Measurements from ENCODE around the gene ID3.

DNA sequence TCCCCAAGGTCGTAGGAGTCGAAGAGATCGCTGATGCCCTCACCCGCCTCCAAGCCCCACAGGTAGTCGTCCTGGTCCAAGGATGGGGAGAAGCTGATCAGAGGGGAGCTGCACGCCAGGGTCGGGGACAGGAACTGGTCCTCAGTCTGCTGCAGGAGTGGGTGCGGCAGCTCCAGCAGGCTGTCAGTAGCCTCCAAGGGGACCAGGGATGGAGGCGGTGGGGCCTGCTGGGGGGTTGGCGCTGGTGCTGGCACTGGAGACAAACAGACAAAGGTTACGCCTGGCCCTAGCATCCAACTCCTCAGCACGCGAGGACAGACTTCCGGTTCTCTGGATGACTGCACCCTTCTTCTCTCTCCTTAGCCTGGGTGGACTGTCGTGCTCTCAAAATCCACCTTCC is 49.4 kb downstream of the ID3 start:
- TF ChIP-seq, protein P1, sequence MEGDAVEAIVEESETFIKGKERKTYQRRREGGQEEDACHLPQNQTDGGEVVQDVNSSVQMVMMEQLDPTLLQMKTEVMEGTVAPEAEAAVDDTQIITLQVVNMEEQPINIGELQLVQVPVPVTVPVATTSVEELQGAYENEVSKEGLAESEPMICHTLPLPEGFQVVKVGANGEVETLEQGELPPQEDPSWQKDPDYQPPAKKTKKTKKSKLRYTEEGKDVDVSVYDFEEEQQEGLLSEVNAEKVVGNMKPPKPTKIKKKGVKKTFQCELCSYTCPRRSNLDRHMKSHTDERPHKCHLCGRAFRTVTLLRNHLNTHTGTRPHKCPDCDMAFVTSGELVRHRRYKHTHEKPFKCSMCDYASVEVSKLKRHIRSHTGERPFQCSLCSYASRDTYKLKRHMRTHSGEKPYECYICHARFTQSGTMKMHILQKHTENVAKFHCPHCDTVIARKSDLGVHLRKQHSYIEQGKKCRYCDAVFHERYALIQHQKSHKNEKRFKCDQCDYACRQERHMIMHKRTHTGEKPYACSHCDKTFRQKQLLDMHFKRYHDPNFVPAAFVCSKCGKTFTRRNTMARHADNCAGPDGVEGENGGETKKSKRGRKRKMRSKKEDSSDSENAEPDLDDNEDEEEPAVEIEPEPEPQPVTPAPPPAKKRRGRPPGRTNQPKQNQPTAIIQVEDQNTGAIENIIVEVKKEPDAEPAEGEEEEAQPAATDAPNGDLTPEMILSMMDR (IDR thresholded peaks at IDR 0.05): no peak
- no peak for TF ChIP-seq POLR2A (IDR thresholded peaks at IDR 0.05)

Data from Peyer's patch (tissue), 4 donors.